GM12878 (cell line): Measurements from ENCODE around the gene FOXK2. TPM values are rescaled to one million over a fixed set of nuclear protein-coding genes. Genes with fewer than 3 reads are reported as not detected.
A peak's percentile ranks its signal among the peaks of the same experiment; 100 is the strongest.

Source experiments
- CEBPB ChIP-seq, 2 experiments: fragments of 150-350 bp in 1 of 2; IDR thresholded peaks; 2 replicates each; pipeline ENCODE4 v1.6.1; 2012 to 2014; ENCODE audit warnings: low read depth in 2 of 2, low read length in 2 of 2, borderline replicate concordance in 1 of 2, inconsistent platforms in 1 of 2
- CHD4 ChIP-seq: fragments of 200-600 bp; sonication (generic); IDR thresholded peaks from 2 replicates; pipeline ENCODE4 v1.6.1; 2016; ENCODE audit warnings: mild to moderate bottlenecking
- CREB1 ChIP-seq: IDR thresholded peaks from 2 replicates; pipeline ENCODE4 v1.6.1; 2012; ENCODE audit warnings: low read depth, mild to moderate bottlenecking, inconsistent platforms
- HCFC1 ChIP-seq: fragments of 150-350 bp; IDR thresholded peaks from 2 replicates; pipeline ENCODE4 v1.6.1; 2014; ENCODE audit warnings: low read length
- JUNB ChIP-seq: IDR thresholded peaks from 2 replicates; pipeline ENCODE4 v1.6.1; 2016; ENCODE audit warnings: antibody characterized with exemption, mild to moderate bottlenecking
- JUND ChIP-seq: IDR thresholded peaks from 2 replicates; pipeline ENCODE4 v1.6.1; 2012; ENCODE audit warnings: low read depth, mild to moderate bottlenecking, low read length, improper control_type of control experiment, moderate library complexity
- MEF2B ChIP-seq: fragments of 450-650 bp; IDR thresholded peaks from 2 replicates; pipeline ENCODE4 v1.6.1; 2018; ENCODE audit warnings: mild to moderate bottlenecking, moderate library complexity; ENCODE audit not compliant: partially characterized antibody, poor library complexity, severe bottlenecking
- MXI1 ChIP-seq: fragments of 150-350 bp; IDR thresholded peaks from 2 replicates; pipeline ENCODE4 v1.6.1; 2011; ENCODE audit warnings: low read depth, mild to moderate bottlenecking, inconsistent platforms, low read length, improper control_type of control experiment
- MYC ChIP-seq: IDR thresholded peaks from 2 replicates; pipeline ENCODE4 v1.6.1; 2011; ENCODE audit warnings: mild to moderate bottlenecking, low read length, moderate library complexity, inconsistent platforms; ENCODE audit not compliant: insufficient read depth, insufficient replicate concordance, insufficient read length, severe bottlenecking
- NFXL1 ChIP-seq: fragments of 450-650 bp; IDR thresholded peaks from 2 replicates; pipeline ENCODE4 v1.6.1; 2017; ENCODE audit warnings: antibody characterized with exemption, mild to moderate bottlenecking, borderline replicate concordance
- NR2C1 ChIP-seq: fragments of 450-650 bp; IDR thresholded peaks from 2 replicates; pipeline ENCODE4 v1.6.1; 2017; ENCODE audit warnings: antibody characterized with exemption, mild to moderate bottlenecking, moderate library complexity
- NR2C2 ChIP-seq: IDR thresholded peaks from 2 replicates; pipeline ENCODE4 v1.6.1; 2011; ENCODE audit warnings: borderline replicate concordance, low read depth; ENCODE audit not compliant: control insufficient read depth, insufficient read length
- PML ChIP-seq: IDR thresholded peaks from 2 replicates; pipeline ENCODE4 v1.6.1; 2012; ENCODE audit warnings: low read length, inconsistent platforms
- POLR2AphosphoS5 ChIP-seq: IDR thresholded peaks from 2 replicates; pipeline ENCODE4 v1.6.1; 2011; ENCODE audit warnings: mild to moderate bottlenecking, low read length, inconsistent platforms
- RFX5 ChIP-seq: IDR thresholded peaks from 2 replicates; pipeline ENCODE4 v1.6.1; 2011; ENCODE audit warnings: low read depth, low read length, improper control_type of control experiment
- SIX5 ChIP-seq: IDR thresholded peaks from 2 replicates; pipeline ENCODE4 v1.6.1; 2011; ENCODE audit warnings: mild to moderate bottlenecking, low read depth, low read length, moderate library complexity; ENCODE audit not compliant: severe bottlenecking
- SMAD1 ChIP-seq: fragments of 450-650 bp; IDR thresholded peaks from 2 replicates; pipeline ENCODE4 v1.6.1; 2018; ENCODE audit warnings: mild to moderate bottlenecking, low read depth; ENCODE audit not compliant: partially characterized antibody
- SP1 ChIP-seq: IDR thresholded peaks from one replicate; pipeline ENCODE4 v1.6.1; 2011; ENCODE audit warnings: low read depth, low read length
- SRF ChIP-seq, 2 experiments: IDR thresholded peaks; 2 replicates each; pipeline ENCODE4 v1.6.1; 2011; ENCODE audit warnings: low read depth in 2 of 2, low read length in 2 of 2, mild to moderate bottlenecking in 1 of 2, moderate library complexity in 1 of 2
- STAT3 ChIP-seq: IDR thresholded peaks from 2 replicates; pipeline ENCODE4 v1.6.1; 2011; ENCODE audit warnings: low read depth, low read length, improper control_type of control experiment
- TCF3 ChIP-seq: IDR thresholded peaks from 2 replicates; pipeline ENCODE4 v1.6.1; 2012; ENCODE audit warnings: low read depth, mild to moderate bottlenecking, low read length, borderline replicate concordance; ENCODE audit not compliant: insufficient read depth
- polyA plus RNA-seq, 11 experiments: library from polyadenylated mRNA; depleted of rRNA in 4 of 11; unstranded in 6 of 11; stranded (reverse) in 5 of 11; fragments of >200 nt; fragmentation: Nextera tagmentation in 4 of 11; fragmentation: Illumina TruSeq in 1 of 11; extraction: Ambion mirVana in 4 of 11; extraction: Trizol in 1 of 11; gene quantifications; 1 replicate in 1 of 11; 2 replicates in 10 of 11; pipeline versions ENCODE4 v1.2.1 to v1.2.3, GENCODE V29; 2011 to 2016; ENCODE audit warnings: inconsistent platforms in 2 of 11, missing spikeins in 2 of 11, low read depth in 1 of 11
- total RNA-seq, 4 experiments: library from RNA; depleted of rRNA in 3 of 4; stranded (reverse); fragments of >200 nt in 3 of 4; fragmentation: Illumina TruSeq in 1 of 4; extraction: Trizol in 1 of 4; gene quantifications; 2 replicates each; pipeline versions ENCODE4 v1.2.1 to v1.2.3, GENCODE V29; 2013 to 2021
- TF ChIP-seq, protein P1 (sequence below): IDR thresholded peaks from 2 replicates; pipeline ENCODE4 v1.6.1; 2012; ENCODE audit warnings: low read depth, low read length, improper control_type of control experiment
- TF ChIP-seq, protein P2 (sequence below): IDR thresholded peaks from 2 replicates; pipeline ENCODE4 v1.6.1; 2012; ENCODE audit warnings: low read depth, low read length, improper control_type of control experiment
- TF ChIP-seq, protein P3 (sequence below): fragments of 450-650 bp; IDR thresholded peaks from 2 replicates; pipeline ENCODE4 v1.6.1; 2017; ENCODE audit warnings: mild to moderate bottlenecking, moderate library complexity
- TF ChIP-seq, protein P4 (sequence below): fragments of 450-650 bp; conservative IDR thresholded peaks from 2 replicates; pipeline ENCODE4 v1.6.1; 2017; ENCODE audit warnings: mild to moderate bottlenecking, moderate library complexity

Gene FOXK2
- total and polyA plus RNA-seq, 10 of the 15 experiments (the other 5 are each of a cell fraction or from before 2014, with no cell fraction given), result 2.4 to 56.8 (median 34.4) TPM

DNA sequence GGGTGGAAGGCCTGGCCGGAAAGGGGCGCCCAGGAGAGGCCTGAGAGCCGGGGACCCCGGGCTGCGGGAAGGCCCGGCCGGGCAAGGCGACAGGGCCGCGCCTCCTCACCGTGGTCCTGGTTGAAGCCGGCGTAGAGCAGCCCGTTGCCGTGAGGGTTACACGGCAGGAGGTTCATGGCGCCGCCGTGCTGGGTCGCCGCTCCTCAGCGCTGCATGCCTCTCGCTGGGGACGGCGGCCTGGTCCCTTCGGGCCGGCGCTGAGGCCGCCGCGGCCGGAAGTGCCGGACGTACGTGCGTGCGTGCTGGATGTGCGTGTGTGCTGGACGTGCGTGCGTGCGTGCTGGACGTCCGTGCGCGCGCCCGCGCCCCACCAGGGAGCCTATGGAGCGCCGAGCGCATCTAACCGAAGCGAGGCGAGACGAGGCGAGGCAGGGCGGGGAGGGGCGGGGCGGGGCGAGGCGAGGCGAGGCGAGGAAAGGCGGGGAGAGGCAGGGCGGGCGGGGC is 128.7 kb downstream of the FOXK2 start, which contains the start of gene WDR45B (continued):
- TF ChIP-seq RFX5 (no peak), MEF2B (no peak), JUND (0 out of 2 replicates have a peak, but pooled peaks have one; percentile 15), PML (no peak; the same call in 1 of the 2 replicates), MXI1 (peak; percentile 94), NR2C1 (0 out of 2 replicates have a peak, but pooled peaks have one; percentile 36), MYC (peak; percentile 35), TCF3 (0 out of 2 replicates have a peak, but pooled peaks have one; percentile 50), POLR2AphosphoS5 (peak; percentile 87), SP1 (peak; percentile 64), CHD4 (no peak), SIX5 (peak; percentile 36), NR2C2 (no peak), CREB1 (peak; percentile 81), SMAD1 (no peak), SRF (IDR thresholded peaks at IDR 0.05; ENCODE audit: low read depth in 2 of 2, low read length in 2 of 2) (peak; percentile 81 to 97), HCFC1 (peak; percentile 67), NFXL1 (no peak), STAT3 (no peak), JUNB (no peak), CEBPB (IDR thresholded peaks at IDR 0.05; ENCODE audit: borderline replicate concordance in 1 of 2, low read depth in 2 of 2, low read length in 2 of 2) (no peak)
- TF ChIP-seq, protein P1, sequence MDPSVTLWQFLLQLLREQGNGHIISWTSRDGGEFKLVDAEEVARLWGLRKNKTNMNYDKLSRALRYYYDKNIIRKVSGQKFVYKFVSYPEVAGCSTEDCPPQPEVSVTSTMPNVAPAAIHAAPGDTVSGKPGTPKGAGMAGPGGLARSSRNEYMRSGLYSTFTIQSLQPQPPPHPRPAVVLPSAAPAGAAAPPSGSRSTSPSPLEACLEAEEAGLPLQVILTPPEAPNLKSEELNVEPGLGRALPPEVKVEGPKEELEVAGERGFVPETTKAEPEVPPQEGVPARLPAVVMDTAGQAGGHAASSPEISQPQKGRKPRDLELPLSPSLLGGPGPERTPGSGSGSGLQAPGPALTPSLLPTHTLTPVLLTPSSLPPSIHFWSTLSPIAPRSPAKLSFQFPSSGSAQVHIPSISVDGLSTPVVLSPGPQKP, result peak; percentile 97
- TF ChIP-seq, protein P2, sequence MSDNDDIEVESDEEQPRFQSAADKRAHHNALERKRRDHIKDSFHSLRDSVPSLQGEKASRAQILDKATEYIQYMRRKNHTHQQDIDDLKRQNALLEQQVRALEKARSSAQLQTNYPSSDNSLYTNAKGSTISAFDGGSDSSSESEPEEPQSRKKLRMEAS, result peak; percentile 87
- TF ChIP-seq, protein P3, sequence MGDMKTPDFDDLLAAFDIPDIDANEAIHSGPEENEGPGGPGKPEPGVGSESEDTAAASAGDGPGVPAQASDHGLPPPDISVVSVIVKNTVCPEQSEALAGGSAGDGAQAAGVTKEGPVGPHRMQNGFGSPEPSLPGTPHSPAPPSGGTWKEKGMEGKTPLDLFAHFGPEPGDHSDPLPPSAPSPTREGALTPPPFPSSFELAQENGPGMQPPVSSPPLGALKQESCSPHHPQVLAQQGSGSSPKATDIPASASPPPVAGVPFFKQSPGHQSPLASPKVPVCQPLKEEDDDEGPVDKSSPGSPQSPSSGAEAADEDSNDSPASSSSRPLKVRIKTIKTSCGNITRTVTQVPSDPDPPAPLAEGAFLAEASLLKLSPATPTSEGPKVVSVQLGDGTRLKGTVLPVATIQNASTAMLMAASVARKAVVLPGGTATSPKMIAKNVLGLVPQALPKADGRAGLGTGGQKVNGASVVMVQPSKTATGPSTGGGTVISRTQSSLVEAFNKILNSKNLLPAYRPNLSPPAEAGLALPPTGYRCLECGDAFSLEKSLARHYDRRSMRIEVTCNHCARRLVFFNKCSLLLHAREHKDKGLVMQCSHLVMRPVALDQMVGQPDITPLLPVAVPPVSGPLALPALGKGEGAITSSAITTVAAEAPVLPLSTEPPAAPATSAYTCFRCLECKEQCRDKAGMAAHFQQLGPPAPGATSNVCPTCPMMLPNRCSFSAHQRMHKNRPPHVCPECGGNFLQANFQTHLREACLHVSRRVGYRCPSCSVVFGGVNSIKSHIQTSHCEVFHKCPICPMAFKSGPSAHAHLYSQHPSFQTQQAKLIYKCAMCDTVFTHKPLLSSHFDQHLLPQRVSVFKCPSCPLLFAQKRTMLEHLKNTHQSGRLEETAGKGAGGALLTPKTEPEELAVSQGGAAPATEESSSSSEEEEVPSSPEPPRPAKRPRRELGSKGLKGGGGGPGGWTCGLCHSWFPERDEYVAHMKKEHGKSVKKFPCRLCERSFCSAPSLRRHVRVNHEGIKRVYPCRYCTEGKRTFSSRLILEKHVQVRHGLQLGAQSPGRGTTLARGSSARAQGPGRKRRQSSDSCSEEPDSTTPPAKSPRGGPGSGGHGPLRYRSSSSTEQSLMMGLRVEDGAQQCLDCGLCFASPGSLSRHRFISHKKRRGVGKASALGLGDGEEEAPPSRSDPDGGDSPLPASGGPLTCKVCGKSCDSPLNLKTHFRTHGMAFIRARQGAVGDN, result peak; percentile 89
- TF ChIP-seq, protein P4, sequence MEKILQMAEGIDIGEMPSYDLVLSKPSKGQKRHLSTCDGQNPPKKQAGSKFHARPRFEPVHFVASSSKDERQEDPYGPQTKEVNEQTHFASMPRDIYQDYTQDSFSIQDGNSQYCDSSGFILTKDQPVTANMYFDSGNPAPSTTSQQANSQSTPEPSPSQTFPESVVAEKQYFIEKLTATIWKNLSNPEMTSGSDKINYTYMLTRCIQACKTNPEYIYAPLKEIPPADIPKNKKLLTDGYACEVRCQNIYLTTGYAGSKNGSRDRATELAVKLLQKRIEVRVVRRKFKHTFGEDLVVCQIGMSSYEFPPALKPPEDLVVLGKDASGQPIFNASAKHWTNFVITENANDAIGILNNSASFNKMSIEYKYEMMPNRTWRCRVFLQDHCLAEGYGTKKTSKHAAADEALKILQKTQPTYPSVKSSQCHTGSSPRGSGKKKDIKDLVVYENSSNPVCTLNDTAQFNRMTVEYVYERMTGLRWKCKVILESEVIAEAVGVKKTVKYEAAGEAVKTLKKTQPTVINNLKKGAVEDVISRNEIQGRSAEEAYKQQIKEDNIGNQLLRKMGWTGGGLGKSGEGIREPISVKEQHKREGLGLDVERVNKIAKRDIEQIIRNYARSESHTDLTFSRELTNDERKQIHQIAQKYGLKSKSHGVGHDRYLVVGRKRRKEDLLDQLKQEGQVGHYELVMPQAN, result no peak; the same call in 1 of the 2 replicates
